Measurements from ENCODE around the gene NUP93. TPM values are rescaled to one million over a fixed set of nuclear protein-coding genes. Genes with fewer than 3 reads are reported as not detected.

Gene NUP93
- total RNA-seq, 4 donors from 2014 or later, result 12.9 to 30.7 (median 23.0) TPM

- Histone ChIP-seq H3K27ac (no peak overlapping the region), H3K4me1 (peaks cover 12 to 16% of the 10 kb centered on the region in 2 donors), H3K9me3 (no peaks in the 10 kb centered on the region), H3K36me3 (no peaks in the 10 kb centered on the region), H3K4me3 (no peak overlapping the region), H3K27me3 (no peaks in the 10 kb centered on the region)
- TF ChIP-seq POLR2A (IDR thresholded peaks at IDR 0.05), result no peak
- TF ChIP-seq, protein P1, sequence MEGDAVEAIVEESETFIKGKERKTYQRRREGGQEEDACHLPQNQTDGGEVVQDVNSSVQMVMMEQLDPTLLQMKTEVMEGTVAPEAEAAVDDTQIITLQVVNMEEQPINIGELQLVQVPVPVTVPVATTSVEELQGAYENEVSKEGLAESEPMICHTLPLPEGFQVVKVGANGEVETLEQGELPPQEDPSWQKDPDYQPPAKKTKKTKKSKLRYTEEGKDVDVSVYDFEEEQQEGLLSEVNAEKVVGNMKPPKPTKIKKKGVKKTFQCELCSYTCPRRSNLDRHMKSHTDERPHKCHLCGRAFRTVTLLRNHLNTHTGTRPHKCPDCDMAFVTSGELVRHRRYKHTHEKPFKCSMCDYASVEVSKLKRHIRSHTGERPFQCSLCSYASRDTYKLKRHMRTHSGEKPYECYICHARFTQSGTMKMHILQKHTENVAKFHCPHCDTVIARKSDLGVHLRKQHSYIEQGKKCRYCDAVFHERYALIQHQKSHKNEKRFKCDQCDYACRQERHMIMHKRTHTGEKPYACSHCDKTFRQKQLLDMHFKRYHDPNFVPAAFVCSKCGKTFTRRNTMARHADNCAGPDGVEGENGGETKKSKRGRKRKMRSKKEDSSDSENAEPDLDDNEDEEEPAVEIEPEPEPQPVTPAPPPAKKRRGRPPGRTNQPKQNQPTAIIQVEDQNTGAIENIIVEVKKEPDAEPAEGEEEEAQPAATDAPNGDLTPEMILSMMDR (IDR thresholded peaks at IDR 0.05 in 4 of 5, conservative IDR thresholded peaks at IDR 0.05 in 1 of 5), result no peak
- DNase-seq (no peak), ATAC-seq (no peak)
- in situ Hi-C loops (cut with MboI; ENCODE audit: low sequenced_read_pairs in 4 of 4) (no loop called here), intact Hi-C loops (cut with DNase I; ENCODE audit: low total_unique reads) (no loop called here)
Observed at GRCh38 chr16:56748191-56748590, 18.3 kb downstream of the NUP93 start.

DNA sequence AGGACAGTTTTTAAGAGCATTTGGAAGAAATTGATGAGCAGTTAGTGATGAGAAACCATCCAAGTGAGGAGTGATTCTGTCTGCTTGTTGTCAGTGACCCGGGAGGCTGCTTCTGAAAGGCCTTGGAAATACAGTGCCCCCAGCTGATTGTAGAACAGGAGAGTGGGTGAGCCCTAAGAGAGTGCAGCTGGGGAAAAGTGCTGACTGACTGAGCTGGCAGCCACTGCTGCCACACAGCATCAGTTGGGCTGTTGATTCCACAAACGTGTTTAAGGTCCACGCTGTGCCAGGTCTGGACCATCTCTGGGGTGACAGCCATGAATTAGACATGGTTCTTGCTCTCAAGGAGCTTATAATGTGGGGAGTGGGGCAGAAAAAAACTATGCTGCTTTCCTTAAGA, 18.9 kb downstream of the NUP93 start:
- ATAC-seq, result no peak
- peaks cover 9 to 13% of the 10 kb centered on the region in 2 donors for H3K4me1 ChIP-seq
- H3K36me3 ChIP-seq, result no peaks in the 10 kb centered on the region
- H3K9me3 ChIP-seq, result no peaks in the 10 kb centered on the region
- in situ Hi-C loops (cut with MboI; ENCODE audit: low sequenced_read_pairs in 4 of 4), result no loop called here
- no peak for TF ChIP-seq POLR2A (IDR thresholded peaks at IDR 0.05)
- TF ChIP-seq, protein P1 (IDR thresholded peaks at IDR 0.05 in 4 of 5, conservative IDR thresholded peaks at IDR 0.05 in 1 of 5), result no peak
- H3K4me3 ChIP-seq, result no peak overlapping the region
- H3K27ac ChIP-seq, result no peak overlapping the region
- no peaks in the 10 kb centered on the region for H3K27me3 ChIP-seq
- intact Hi-C loops (cut with DNase I; ENCODE audit: low total_unique reads), result no loop called here
- no peak for DNase-seq

GRCh38 chr16:56749672-56750491, 20.0 kb downstream of the NUP93 start:
- H3K27ac ChIP-seq, result no peak overlapping the region
- no peak overlapping the region for H3K4me3 ChIP-seq
- ATAC-seq (no peak), DNase-seq (no peak)
- H3K36me3 ChIP-seq, result no peaks in the 10 kb centered on the region
- no peaks in the 10 kb centered on the region for H3K9me3 ChIP-seq
- no peak for TF ChIP-seq POLR2A (IDR thresholded peaks at IDR 0.05)
- TF ChIP-seq, protein P1 (IDR thresholded peaks at IDR 0.05 in 4 of 5, conservative IDR thresholded peaks at IDR 0.05 in 1 of 5), result no peak
- no peaks in the 10 kb centered on the region for H3K27me3 ChIP-seq
- H3K4me1 ChIP-seq, result peaks cover 0 to 4% of the 10 kb centered on the region in 2 donors
- in situ Hi-C loops (cut with MboI; ENCODE audit: low sequenced_read_pairs in 4 of 4) (no loop called here), intact Hi-C loops (cut with DNase I; ENCODE audit: low total_unique reads) (no loop called here)

- no peak overlapping the region for H3K27ac ChIP-seq
- H3K4me3 ChIP-seq, result no peak overlapping the region
- ATAC-seq (no peak), DNase-seq (no peak)
- H3K9me3 ChIP-seq, result no peaks in the 10 kb centered on the region
- no peaks in the 10 kb centered on the region for H3K4me1 ChIP-seq
- in situ Hi-C loops (cut with MboI; ENCODE audit: low sequenced_read_pairs in 4 of 4), result no loop called here
- TF ChIP-seq, protein P1 (IDR thresholded peaks at IDR 0.05 in 4 of 5, conservative IDR thresholded peaks at IDR 0.05 in 1 of 5), result no peak
- no peak for TF ChIP-seq POLR2A (IDR thresholded peaks at IDR 0.05)
- H3K27me3 ChIP-seq, result no peaks in the 10 kb centered on the region
- H3K36me3 ChIP-seq, result no peaks in the 10 kb centered on the region
- intact Hi-C loops (cut with DNase I; ENCODE audit: low total_unique reads), result no loop called here
Observed at GRCh38 chr16:56753410-56753809, 23.5 kb downstream of the NUP93 start.
